CD1c-positive myeloid dendritic cell (primary cell): ENCODE measurements around the gene CYRIA.

Experiments used
- DNase-seq: peaks from one replicate; pipeline ENCODE4 v3.0.0-alpha.2; 2016; ENCODE audit errors: extremely low spot score

Gene CYRIA

GRCh38 chr2:16669388-16669787, 3.8 kb upstream of the CYRIA start:
- DNase-seq = no peak

GRCh38 chr2:16666449-16666801, 791 bp upstream of the CYRIA start:
- peak; percentile 36 for DNase-seq

GRCh38 chr2:16664809-16665747, 556 bp downstream of the CYRIA start:
- no peak for DNase-seq

GRCh38 chr2:16664052-16664731, 1.4 kb downstream of the CYRIA start:
- DNase-seq = peak; percentile 85

- DNase-seq = no peak
Measured at GRCh38 chr2:16663121-16663905, 2.3 kb downstream of the CYRIA start.

- no peak for DNase-seq
Measured at GRCh38 chr2:16661936-16662839, 3.4 kb downstream of the CYRIA start.

- no peak for DNase-seq
Measured at GRCh38 chr2:16661526-16661925, 4.1 kb downstream of the CYRIA start.

- DNase-seq = no peak
Measured at GRCh38 chr2:16660556-16660955, 5.1 kb downstream of the CYRIA start.

- DNase-seq = peak; percentile 49
Measured at GRCh38 chr2:16660114-16660513, 5.5 kb downstream of the CYRIA start.

- peak; percentile 77 for DNase-seq
Measured at GRCh38 chr2:16658076-16658739, 7.4 kb downstream of the CYRIA start.

- no peak for DNase-seq
Measured at GRCh38 chr2:16657671-16658070, 8.0 kb downstream of the CYRIA start.

GRCh38 chr2:16656784-16657391, 8.7 kb downstream of the CYRIA start:
- DNase-seq = peak; percentile 96

GRCh38 chr2:16655905-16656642, 9.6 kb downstream of the CYRIA start:
- no peak for DNase-seq

GRCh38 chr2:16655445-16655837, 10.2 kb downstream of the CYRIA start:
- no peak for DNase-seq

GRCh38 chr2:16654833-16655444, 10.7 kb downstream of the CYRIA start:
- peak; percentile 41 for DNase-seq

GRCh38 chr2:16653799-16654198, 11.8 kb downstream of the CYRIA start:
- peak; percentile 83 for DNase-seq

GRCh38 chr2:16653083-16653375, 12.6 kb downstream of the CYRIA start:
- no peak for DNase-seq

- DNase-seq = no peak
Measured at GRCh38 chr2:16652296-16653082, 13.1 kb downstream of the CYRIA start.
